BE2C (cell line): Measurements from ENCODE around the gene GIGYF2.

ENCODE experiments used
- DNase-seq: peaks from one replicate; pipeline ENCODE4 v3.0.0-alpha.2; 2020
- H3K27me3 ChIP-seq: fragments of 250-450 bp; sonication (Bioruptor Pico); 2 replicates; pipeline ENCODE4 v1.5.1; 2020; ENCODE audit warnings: mild to moderate bottlenecking
- H3K36me3 ChIP-seq: fragments of 250-450 bp; sonication (Bioruptor Pico); 2 replicates; pipeline ENCODE4 v1.5.1; 2020; ENCODE audit warnings: mild to moderate bottlenecking
- H3K4me1 ChIP-seq: fragments of 250-450 bp; sonication (Bioruptor Pico); 2 replicates; pipeline ENCODE4 v1.5.1; 2020
- H3K4me3 ChIP-seq: 2 replicates; pipeline ENCODE4 v1.5.1; 2011; ENCODE audit warnings: low read depth, low read length
- H3K9me3 ChIP-seq: fragments of 250-450 bp; sonication (Bioruptor Pico); 2 replicates; pipeline ENCODE4 v1.5.1; 2020
- CTCF ChIP-seq: IDR thresholded peaks from 2 replicates; pipeline ENCODE4 v1.5.1; 2012; ENCODE audit warnings: mild to moderate bottlenecking, low read depth, low read length

The GIGYF2 gene

GRCh38 chr2:232658217-232658785, 38.8 kb upstream of the GIGYF2 start:
- H3K9me3 ChIP-seq, result no peaks in the 10 kb centered on the region
- DNase-seq, result no peak
- no peak overlapping the region for H3K4me3 ChIP-seq
- H3K36me3 ChIP-seq, result no peaks in the 10 kb centered on the region
- no peak; the same call in 1 of the 2 replicates for TF ChIP-seq CTCF
- H3K27me3 ChIP-seq, result no peaks in the 10 kb centered on the region
- H3K4me1 ChIP-seq, result no peaks in the 10 kb centered on the region

- no peak overlapping the region for H3K4me3 ChIP-seq
- no peaks in the 10 kb centered on the region for H3K9me3 ChIP-seq
- no peaks in the 10 kb centered on the region for H3K4me1 ChIP-seq
- no peaks in the 10 kb centered on the region for H3K36me3 ChIP-seq
- no peak for DNase-seq
- TF ChIP-seq CTCF, result no peak
- H3K27me3 ChIP-seq, result no peaks in the 10 kb centered on the region
Observed at GRCh38 chr2:232659359-232659758, 37.8 kb upstream of the GIGYF2 start.

- DNase-seq, result no peak
- H3K4me3 ChIP-seq, result no peak overlapping the region
- TF ChIP-seq CTCF, result no peak
Observed at GRCh38 chr2:232662486-232663260, 34.5 kb upstream of the GIGYF2 start.

GRCh38 chr2:232666051-232666805, 30.9 kb upstream of the GIGYF2 start:
- no peaks in the 10 kb centered on the region for H3K9me3 ChIP-seq
- H3K36me3 ChIP-seq, result no peaks in the 10 kb centered on the region
- DNase-seq, result no peak
- no peak for TF ChIP-seq CTCF
- no peaks in the 10 kb centered on the region for H3K4me1 ChIP-seq
- H3K27me3 ChIP-seq, result no peaks in the 10 kb centered on the region
- H3K4me3 ChIP-seq, result no peak overlapping the region

More at GRCh38 chr2:232662486-232663260, 34.5 kb upstream of the GIGYF2 start:
- Histone ChIP-seq H3K27me3 (no peaks in the 10 kb centered on the region), H3K4me1 (no peaks in the 10 kb centered on the region), H3K9me3 (no peaks in the 10 kb centered on the region), H3K36me3 (no peaks in the 10 kb centered on the region)

GRCh38 chr2:232667989-232668583, 29.0 kb upstream of the GIGYF2 start:
- no peaks in the 10 kb centered on the region for H3K27me3 ChIP-seq
- no peak for DNase-seq
- H3K4me3 ChIP-seq, result no peak overlapping the region
- no peaks in the 10 kb centered on the region for H3K9me3 ChIP-seq
- H3K4me1 ChIP-seq, result no peaks in the 10 kb centered on the region
- H3K36me3 ChIP-seq, result no peaks in the 10 kb centered on the region
- no peak for TF ChIP-seq CTCF
